Limb (tissue), 2 donors: Measurements from ENCODE around the gene PSD.
"Not testable (repeated sequence)": the region's sequence is repeated elsewhere in the genome, so short reads cannot be mapped to it uniquely, and the experiment has no call there.

Experiments used
- DNase-seq, 2 donors: peaks; one replicate each; pipeline ENCODE4 v3.0.0-alpha.2; 2016; ENCODE audit errors: extremely low spot score in 2 of 2

PSD gene

DNA sequence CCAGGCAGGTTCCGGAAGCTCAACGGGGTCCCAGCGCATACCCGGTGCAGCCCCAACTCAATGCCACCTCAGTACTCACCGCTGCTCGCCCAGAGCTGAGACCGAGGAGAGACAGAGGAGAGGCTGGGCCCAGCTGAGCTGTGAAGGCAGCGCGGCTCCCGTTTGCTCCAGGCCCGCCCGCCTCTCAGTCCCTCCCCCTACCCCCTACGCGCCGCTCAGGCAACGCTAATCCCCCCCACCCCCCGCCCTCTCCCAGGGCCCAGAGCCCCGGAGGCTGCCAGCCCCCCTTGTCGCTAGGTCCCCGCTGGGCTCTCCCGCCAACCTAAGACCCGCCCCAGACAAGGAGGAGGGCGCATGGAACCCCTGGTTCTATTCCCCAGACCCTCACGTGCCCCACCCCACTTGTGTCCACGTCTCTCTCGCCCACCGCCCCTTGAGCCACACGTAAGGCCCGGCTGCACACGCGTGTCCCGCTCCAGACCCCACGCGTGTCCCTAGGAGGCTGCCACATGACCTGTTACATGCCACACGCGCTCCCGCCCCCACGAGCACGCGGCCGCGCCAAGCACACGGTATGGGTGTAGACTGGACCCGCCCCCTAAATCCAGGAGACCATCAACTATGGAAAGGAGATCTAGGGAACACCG is at the start of gene PSD:
Gene PSD (minus strand): TSS at position 164 of the 647 bp plus-strand sequence. CDS start 1,747 bp downstream, outside the sequence.
- peak in 1 of 2 donors; percentile 52 for DNase-seq

DNA sequence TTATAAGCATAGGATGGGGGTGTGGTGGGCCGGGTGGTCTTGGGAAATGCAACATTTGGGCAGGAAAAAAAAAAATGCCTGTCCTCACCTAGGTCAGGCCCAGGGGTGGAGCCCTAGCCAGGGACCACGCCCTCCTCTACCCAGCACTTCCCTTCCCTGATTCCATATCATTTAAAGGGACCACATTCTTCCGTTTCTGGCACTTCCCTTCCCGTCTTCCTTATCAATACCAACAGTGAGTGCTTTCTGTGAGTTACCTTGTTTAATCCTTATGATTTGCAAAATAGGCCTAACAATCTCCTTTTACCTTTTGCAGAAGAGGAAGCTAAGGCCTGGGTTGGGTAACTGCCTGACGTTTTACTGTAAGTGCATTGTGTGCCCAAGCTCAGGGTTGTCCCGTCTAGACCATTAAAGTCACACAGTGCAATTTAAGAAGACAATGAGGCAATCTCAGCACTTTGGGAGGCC is 49.4 kb upstream of the PSD start:
- no peak for DNase-seq

DNA sequence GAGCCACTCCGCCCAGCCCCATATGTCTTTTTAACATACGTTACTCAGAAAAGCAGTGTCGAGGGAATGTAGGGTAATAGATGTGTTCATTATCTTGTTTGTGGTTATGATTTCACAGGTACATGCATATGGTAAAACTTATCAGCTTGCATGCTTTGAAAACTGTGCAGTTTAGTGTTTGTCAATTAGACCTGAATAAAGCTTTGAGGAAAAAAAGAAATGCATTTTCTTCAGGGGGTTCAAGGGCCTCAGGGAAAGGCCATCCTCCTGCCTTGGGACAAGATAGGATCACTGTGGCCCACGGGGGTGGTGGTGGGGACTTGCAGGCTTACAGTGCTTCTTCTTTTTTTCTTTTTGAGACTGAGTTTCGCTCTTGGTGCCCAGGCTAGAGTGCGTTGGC is 48.7 kb upstream of the PSD start:
- DNase-seq: no peak

GRCh38 chr10:102465466-102465865 is 46.9 kb upstream of the PSD start:
- no peak for DNase-seq

DNA sequence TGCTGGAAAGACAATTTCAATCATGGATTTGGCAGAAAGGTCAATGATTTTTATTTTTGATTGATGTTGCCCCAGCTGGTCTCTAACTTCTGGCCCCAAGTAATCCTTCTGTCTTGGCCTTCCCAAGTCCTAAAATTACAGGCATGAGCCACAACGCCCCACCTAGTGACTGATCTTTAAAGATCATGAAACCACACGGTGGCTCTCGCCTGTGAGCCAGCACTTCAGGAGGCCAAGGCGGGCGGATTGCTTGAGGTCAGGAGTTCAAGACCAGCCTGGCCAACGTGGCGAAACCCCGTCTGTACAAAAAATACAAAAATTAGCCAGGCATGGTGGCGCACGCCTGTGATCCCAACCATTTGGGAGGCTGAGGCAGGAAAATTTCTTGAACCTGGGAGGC is 45.4 kb upstream of the PSD start:
- no peak for DNase-seq

GRCh38 chr10:102462512-102463054 is 44.0 kb upstream of the PSD start:
- no peak for DNase-seq

DNA sequence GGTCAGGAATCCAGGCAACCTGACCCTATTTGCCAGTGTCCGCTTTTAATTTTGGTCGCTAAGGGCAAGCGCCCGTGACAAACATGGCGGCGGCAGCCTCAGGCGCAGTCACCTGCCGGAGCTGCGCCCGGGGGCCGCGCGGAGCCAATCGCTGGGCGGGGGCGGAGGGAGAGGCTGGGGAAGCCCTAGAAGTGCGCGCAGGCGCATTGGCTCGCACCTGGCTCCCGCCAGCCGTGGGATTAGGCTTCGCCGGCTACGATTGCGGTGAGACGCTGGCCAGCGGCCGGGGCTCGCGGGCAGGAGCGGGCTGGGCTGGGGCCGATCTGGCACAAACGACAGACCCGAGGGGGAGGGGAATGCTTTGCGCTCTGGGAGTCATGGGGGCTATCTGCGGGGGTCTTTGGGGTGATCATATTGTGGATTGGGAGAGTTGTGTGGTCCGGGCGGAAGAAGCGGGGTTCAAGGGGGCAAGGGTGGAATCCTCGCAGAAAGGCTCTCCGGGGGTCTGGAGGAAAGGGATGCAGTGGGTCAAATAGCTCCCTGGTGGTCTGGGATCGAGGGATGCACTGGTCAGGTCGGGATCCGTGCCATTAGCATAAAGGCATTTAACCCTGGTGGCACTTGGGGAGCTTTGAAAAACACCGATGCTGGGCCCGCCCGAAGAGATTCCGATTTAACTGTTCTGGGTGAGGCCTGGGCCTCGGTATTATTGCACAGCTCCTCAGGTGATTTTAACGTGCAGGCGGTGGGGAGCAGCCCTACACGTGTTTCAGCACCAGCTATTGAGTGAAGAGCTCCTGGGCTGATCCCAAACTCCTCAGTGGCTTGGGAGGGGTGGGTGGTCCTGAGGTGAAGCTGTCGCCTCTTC is 42.8 kb upstream of the PSD start:
- DNase-seq: peak; percentile 68 to 92

- DNase-seq: no peak
Measured at GRCh38 chr10:102460836-102461186, 42.2 kb upstream of the PSD start.

DNA sequence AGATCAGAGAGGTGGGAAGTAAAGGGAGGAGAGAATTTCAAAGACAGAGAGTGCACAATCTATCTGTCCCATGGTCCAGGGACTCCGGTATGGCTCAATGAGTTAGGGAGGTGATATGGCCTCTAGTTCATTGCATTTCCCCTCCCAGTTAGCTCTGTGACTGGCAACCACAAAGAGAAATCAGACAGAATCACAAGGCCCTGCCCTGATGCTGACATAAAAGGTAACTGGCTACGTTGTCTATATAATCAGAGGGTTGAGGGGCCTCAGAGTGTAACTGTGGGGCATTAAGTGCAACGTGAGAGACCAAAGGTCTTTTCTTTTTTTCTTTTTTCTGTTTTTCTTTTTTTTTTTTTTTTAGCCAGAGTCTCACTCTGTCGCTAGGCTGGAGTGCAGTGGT is 40.1 kb upstream of the PSD start:
- no peak for DNase-seq

DNA sequence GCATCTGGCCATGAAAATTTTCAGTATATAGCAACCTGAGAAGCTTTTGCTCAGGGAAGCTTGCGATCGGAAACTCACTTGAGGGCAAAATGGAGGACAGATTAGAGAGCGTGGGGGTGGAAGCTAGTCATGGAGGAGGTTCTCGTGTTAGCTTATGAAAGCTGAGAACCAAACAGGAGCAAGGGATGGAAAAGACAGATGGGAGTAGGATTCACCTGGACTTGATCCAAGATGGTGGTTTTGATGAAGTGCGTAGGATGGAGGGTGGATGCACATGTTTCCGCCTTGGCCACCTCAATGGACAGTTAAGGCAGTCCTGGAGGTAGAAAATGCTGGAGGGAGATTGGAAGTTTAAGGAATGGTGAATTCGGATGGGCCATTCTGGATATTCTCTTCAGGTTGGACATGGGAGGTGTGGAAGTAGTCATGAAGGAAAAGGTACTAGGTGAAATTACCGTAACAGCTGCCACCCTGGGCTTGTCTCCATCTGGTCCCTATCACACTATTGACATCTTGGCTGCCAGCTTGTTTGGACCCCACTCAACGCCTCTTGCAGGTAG is 39.1 kb upstream of the PSD start:
- DNase-seq: no peak

- DNase-seq: no peak
Measured at GRCh38 chr10:102455893-102456471, 37.4 kb upstream of the PSD start.

- DNase-seq: not testable (repeated sequence)
Measured at GRCh38 chr10:102454662-102455487, 36.3 kb upstream of the PSD start.

DNA sequence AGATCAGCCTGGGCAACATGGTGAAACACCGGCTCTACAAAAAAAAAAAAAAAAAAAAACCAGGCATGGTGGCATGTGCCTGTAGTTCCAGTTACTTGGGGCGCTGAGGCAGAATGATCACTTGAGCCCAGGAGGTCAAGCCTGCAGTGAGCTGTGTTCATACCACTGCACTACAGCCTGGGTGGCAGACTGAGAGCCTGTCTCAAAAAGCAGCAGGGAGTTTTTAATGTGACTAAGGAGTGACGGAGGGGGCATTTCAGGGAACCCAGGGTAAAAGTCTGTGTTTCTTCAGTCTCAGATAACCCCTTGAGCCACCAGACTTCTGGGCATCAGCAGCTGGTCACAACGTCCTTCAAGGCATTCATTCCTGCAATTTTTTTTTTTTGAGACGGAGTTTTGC is 34.9 kb upstream of the PSD start:
- no peak for DNase-seq

GRCh38 chr10:102452672-102453340 is 34.2 kb upstream of the PSD start:
- DNase-seq: no peak

GRCh38 chr10:102451105-102451969 is 32.8 kb upstream of the PSD start, which contains the start of gene C10orf95:
Gene C10orf95 (minus strand): TSS chr10:102451543. CDS start chr10:102451093, 450 bp downstream.
- DNase-seq: no peak

DNA sequence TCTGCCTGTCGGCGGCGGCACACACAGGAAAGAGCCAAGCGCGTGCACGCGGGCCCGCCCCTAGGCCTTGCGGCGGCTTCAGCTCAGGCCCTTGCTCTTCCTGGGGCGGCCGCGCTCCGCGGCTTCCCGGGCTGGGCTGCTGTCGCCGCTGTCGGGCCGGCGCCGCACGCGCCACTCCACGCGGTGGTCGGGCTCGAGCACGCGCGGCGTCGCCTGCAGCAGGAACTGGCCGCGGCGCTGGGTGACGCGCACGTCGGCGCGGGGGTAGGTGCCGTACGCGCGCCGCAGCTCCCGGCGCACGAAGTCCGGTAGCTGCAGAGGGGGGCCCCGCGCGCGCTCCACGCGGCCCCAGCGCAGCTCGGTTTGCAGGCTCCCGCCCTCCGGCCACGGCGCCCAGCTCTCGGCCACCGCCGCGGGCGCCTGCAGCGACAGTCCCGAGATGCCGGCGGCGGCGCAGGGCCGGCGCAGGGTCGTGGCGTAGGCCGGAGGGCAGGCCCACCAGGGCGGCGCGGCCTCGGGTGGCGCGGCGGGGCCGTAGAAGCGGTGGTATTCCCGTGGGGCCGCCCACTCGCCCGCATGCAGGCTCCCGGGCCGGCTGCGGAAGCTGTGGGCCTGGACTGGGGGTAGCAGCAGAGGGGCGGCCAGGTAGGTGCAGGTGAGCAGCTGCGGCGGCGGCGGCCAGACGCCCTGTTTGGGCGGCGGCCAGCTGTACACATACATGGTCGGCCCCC is 32.0 kb upstream of the PSD start:
- peak; percentile 84 to 89 for DNase-seq

GRCh38 chr10:102450124-102450373 is 31.5 kb upstream of the PSD start:
- no peak for DNase-seq

DNA sequence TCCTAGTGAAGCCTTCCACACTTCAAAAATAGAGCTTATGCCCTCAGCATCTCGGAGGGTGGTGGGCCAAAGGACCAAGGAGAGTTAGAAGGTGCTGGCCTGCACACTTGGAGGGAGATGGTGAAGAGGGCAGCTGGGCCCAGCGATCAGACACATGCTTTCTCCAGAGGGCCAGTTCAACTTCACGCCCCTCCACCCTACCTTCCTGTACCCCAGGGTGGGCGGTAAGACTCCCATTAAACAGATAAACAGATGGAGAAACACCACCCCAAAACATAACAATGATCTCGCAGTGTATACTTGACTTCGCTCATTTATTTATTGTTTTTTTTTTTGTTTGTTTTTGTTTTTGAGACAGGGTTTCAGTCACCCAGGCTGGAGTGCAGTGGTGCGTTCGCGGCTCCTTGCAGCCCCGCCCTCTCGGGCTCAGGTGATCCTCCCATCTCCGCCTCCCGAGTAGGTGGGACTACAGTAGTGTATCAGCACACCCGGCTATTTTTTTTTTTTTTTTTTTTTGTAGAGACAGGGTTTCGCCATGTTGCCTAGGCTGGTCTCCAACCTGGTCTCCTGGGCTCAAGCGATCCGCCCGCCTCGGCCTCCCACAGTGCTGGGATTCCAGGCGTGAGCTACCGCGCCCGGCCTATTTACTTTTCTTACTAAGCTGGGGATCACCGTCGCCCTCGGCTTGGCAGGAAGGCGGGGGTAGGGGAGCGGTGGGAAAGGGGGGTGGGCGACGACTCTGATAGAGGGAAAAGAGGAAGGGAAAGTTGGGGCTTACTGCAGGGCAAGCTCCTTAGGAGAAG is 30.9 kb upstream of the PSD start:
- peak in 1 of 2 donors; percentile 65 for DNase-seq
